ENCODE measurements around the gene CD8B.
"Not testable (repeated sequence)": the region's sequence is repeated elsewhere in the genome, so short reads cannot be mapped to it uniquely, and the experiment has no call there.

The CD8B gene

GRCh38 chr2:86835548-86835889 lies 26.2 kb downstream of the CD8B start:
- H3K27ac ChIP-seq (ENCODE audit: low read depth, low read length); H3K36me3 ChIP-seq (ENCODE audit: control insufficient read depth, insufficient read depth, low read length); H3K9ac ChIP-seq (ENCODE audit: low read length); H3K9me3 ChIP-seq (ENCODE audit: control insufficient read depth, insufficient read depth, low read depth, low read length); H3K4me3 ChIP-seq (ENCODE audit: low read depth, low read length); H3K4me1 ChIP-seq (ENCODE audit: control insufficient read depth, insufficient read depth, low read length); H3K27me3 ChIP-seq (ENCODE audit: control insufficient read depth, insufficient read depth, low read length): not testable (repeated sequence)

- no peak overlapping the region for H3K4me3 ChIP-seq (ENCODE audit: low read depth, low read length)
- no peak overlapping the region for H3K9ac ChIP-seq (ENCODE audit: low read length)
- no peaks in the 10 kb centered on the region for H3K9me3 ChIP-seq (ENCODE audit: control insufficient read depth, insufficient read depth, low read depth, low read length)
- H3K4me1 ChIP-seq (ENCODE audit: control insufficient read depth, insufficient read depth, low read length): no peaks in the 10 kb centered on the region
- no peaks in the 10 kb centered on the region for H3K36me3 ChIP-seq (ENCODE audit: control insufficient read depth, insufficient read depth, low read length)
- H3K27ac ChIP-seq (ENCODE audit: low read depth, low read length): no peak overlapping the region
- no peaks in the 10 kb centered on the region for H3K27me3 ChIP-seq (ENCODE audit: control insufficient read depth, insufficient read depth, low read length)
These were observed 28.4 kb downstream of the CD8B start for GRCh38 chr2:86833315-86833714.

GRCh38 chr2:86832334-86833096 lies 29.2 kb downstream of the CD8B start:
- Histone ChIP-seq H3K27ac (ENCODE audit: low read depth, low read length) (no peak overlapping the region), H3K9me3 (ENCODE audit: control insufficient read depth, insufficient read depth, low read depth, low read length) (no peaks in the 10 kb centered on the region), H3K4me3 (ENCODE audit: low read depth, low read length) (no peak overlapping the region), H3K4me1 (ENCODE audit: control insufficient read depth, insufficient read depth, low read length) (no peaks in the 10 kb centered on the region), H3K9ac (ENCODE audit: low read length) (no peak overlapping the region), H3K36me3 (ENCODE audit: control insufficient read depth, insufficient read depth, low read length) (no peaks in the 10 kb centered on the region), H3K27me3 (ENCODE audit: control insufficient read depth, insufficient read depth, low read length) (no peaks in the 10 kb centered on the region)

GRCh38 chr2:86831537-86831936 lies 30.1 kb downstream of the CD8B start:
- H3K4me3 ChIP-seq (ENCODE audit: low read depth, low read length): no peak overlapping the region
- H3K9ac ChIP-seq (ENCODE audit: low read length): no peak overlapping the region
- H3K27me3 ChIP-seq (ENCODE audit: control insufficient read depth, insufficient read depth, low read length): no peaks in the 10 kb centered on the region
- H3K27ac ChIP-seq (ENCODE audit: low read depth, low read length): no peak overlapping the region
- no peaks in the 10 kb centered on the region for H3K36me3 ChIP-seq (ENCODE audit: control insufficient read depth, insufficient read depth, low read length)
- no peaks in the 10 kb centered on the region for H3K9me3 ChIP-seq (ENCODE audit: control insufficient read depth, insufficient read depth, low read depth, low read length)
- H3K4me1 ChIP-seq (ENCODE audit: control insufficient read depth, insufficient read depth, low read length): no peaks in the 10 kb centered on the region

- H3K9ac ChIP-seq (ENCODE audit: low read length): no peak overlapping the region
- no peaks in the 10 kb centered on the region for H3K36me3 ChIP-seq (ENCODE audit: control insufficient read depth, insufficient read depth, low read length)
- peaks cover 10% of the 10 kb centered on the region for H3K9me3 ChIP-seq (ENCODE audit: control insufficient read depth, insufficient read depth, low read depth, low read length)
- H3K27me3 ChIP-seq (ENCODE audit: control insufficient read depth, insufficient read depth, low read length): no peaks in the 10 kb centered on the region
- no peaks in the 10 kb centered on the region for H3K4me1 ChIP-seq (ENCODE audit: control insufficient read depth, insufficient read depth, low read length)
- no peak overlapping the region for H3K4me3 ChIP-seq (ENCODE audit: low read depth, low read length)
- no peak overlapping the region for H3K27ac ChIP-seq (ENCODE audit: low read depth, low read length)
These were observed 34.7 kb downstream of the CD8B start for GRCh38 chr2:86826951-86827350.

- H3K27me3 ChIP-seq (ENCODE audit: control insufficient read depth, insufficient read depth, low read length): no peaks in the 10 kb centered on the region
These were observed 35.8 kb downstream of the CD8B start for GRCh38 chr2:86825693-86826381.

GRCh38 chr2:86825036-86825692 lies 36.5 kb downstream of the CD8B start:
- Histone ChIP-seq H3K9me3 (ENCODE audit: control insufficient read depth, insufficient read depth, low read depth, low read length) (peaks cover 14% of the 10 kb centered on the region), H3K4me3 (ENCODE audit: low read depth, low read length) (no peak overlapping the region), H3K27ac (ENCODE audit: low read depth, low read length) (no peak overlapping the region), H3K4me1 (ENCODE audit: control insufficient read depth, insufficient read depth, low read length) (no peaks in the 10 kb centered on the region), H3K9ac (ENCODE audit: low read length) (no peak overlapping the region), H3K27me3 (ENCODE audit: control insufficient read depth, insufficient read depth, low read length) (no peaks in the 10 kb centered on the region), H3K36me3 (ENCODE audit: control insufficient read depth, insufficient read depth, low read length) (no peaks in the 10 kb centered on the region)

More at GRCh38 chr2:86825693-86826381, 35.8 kb downstream of the CD8B start:
- Histone ChIP-seq H3K4me1 (ENCODE audit: control insufficient read depth, insufficient read depth, low read length) (no peaks in the 10 kb centered on the region), H3K9me3 (ENCODE audit: control insufficient read depth, insufficient read depth, low read depth, low read length) (peaks cover 14% of the 10 kb centered on the region), H3K4me3 (ENCODE audit: low read depth, low read length) (no peak overlapping the region), H3K27ac (ENCODE audit: low read depth, low read length) (no peak overlapping the region), H3K9ac (ENCODE audit: low read length) (no peak overlapping the region), H3K36me3 (ENCODE audit: control insufficient read depth, insufficient read depth, low read length) (no peaks in the 10 kb centered on the region)

- Histone ChIP-seq H3K27ac (ENCODE audit: low read depth, low read length) (no peak overlapping the region), H3K4me3 (ENCODE audit: low read depth, low read length) (no peak overlapping the region), H3K9ac (ENCODE audit: low read length) (no peak overlapping the region), H3K9me3 (ENCODE audit: control insufficient read depth, insufficient read depth, low read depth, low read length) (peaks cover 14% of the 10 kb centered on the region), H3K36me3 (ENCODE audit: control insufficient read depth, insufficient read depth, low read length) (no peaks in the 10 kb centered on the region), H3K27me3 (ENCODE audit: control insufficient read depth, insufficient read depth, low read length) (no peaks in the 10 kb centered on the region), H3K4me1 (ENCODE audit: control insufficient read depth, insufficient read depth, low read length) (no peaks in the 10 kb centered on the region)
These were observed 38.9 kb downstream of the CD8B start for GRCh38 chr2:86822668-86823345.

GRCh38 chr2:86821842-86822241 lies 39.8 kb downstream of the CD8B start:
- Histone ChIP-seq H3K4me1 (ENCODE audit: control insufficient read depth, insufficient read depth, low read length) (no peaks in the 10 kb centered on the region), H3K9ac (ENCODE audit: low read length) (no peak overlapping the region), H3K4me3 (ENCODE audit: low read depth, low read length) (no peak overlapping the region), H3K27ac (ENCODE audit: low read depth, low read length) (no peak overlapping the region), H3K27me3 (ENCODE audit: control insufficient read depth, insufficient read depth, low read length) (no peaks in the 10 kb centered on the region), H3K36me3 (ENCODE audit: control insufficient read depth, insufficient read depth, low read length) (no peaks in the 10 kb centered on the region), H3K9me3 (ENCODE audit: control insufficient read depth, insufficient read depth, low read depth, low read length) (peaks cover 14% of the 10 kb centered on the region)

- no peaks in the 10 kb centered on the region for H3K27me3 ChIP-seq (ENCODE audit: control insufficient read depth, insufficient read depth, low read length)
- H3K4me3 ChIP-seq (ENCODE audit: low read depth, low read length): no peak overlapping the region
- no peaks in the 10 kb centered on the region for H3K4me1 ChIP-seq (ENCODE audit: control insufficient read depth, insufficient read depth, low read length)
- no peak overlapping the region for H3K9ac ChIP-seq (ENCODE audit: low read length)
- no peak overlapping the region for H3K27ac ChIP-seq (ENCODE audit: low read depth, low read length)
- peaks cover 14% of the 10 kb centered on the region for H3K9me3 ChIP-seq (ENCODE audit: control insufficient read depth, insufficient read depth, low read depth, low read length)
- no peaks in the 10 kb centered on the region for H3K36me3 ChIP-seq (ENCODE audit: control insufficient read depth, insufficient read depth, low read length)
These were observed 40.4 kb downstream of the CD8B start for GRCh38 chr2:86821306-86821705.

GRCh38 chr2:86818957-86819356 lies 42.7 kb downstream of the CD8B start:
- Histone ChIP-seq H3K9ac (ENCODE audit: low read length) (no peak overlapping the region), H3K27me3 (ENCODE audit: control insufficient read depth, insufficient read depth, low read length) (no peaks in the 10 kb centered on the region), H3K9me3 (ENCODE audit: control insufficient read depth, insufficient read depth, low read depth, low read length) (peaks cover 14% of the 10 kb centered on the region), H3K36me3 (ENCODE audit: control insufficient read depth, insufficient read depth, low read length) (no peaks in the 10 kb centered on the region), H3K4me1 (ENCODE audit: control insufficient read depth, insufficient read depth, low read length) (no peaks in the 10 kb centered on the region), H3K27ac (ENCODE audit: low read depth, low read length) (no peak overlapping the region), H3K4me3 (ENCODE audit: low read depth, low read length) (no peak overlapping the region)

All from HUES6 (cell line).